Measurements from ENCODE around the gene FOXA1. TPM values are rescaled to one million over a fixed set of nuclear protein-coding genes. Genes with fewer than 3 reads are reported as not detected.

Gene FOXA1
- total RNA-seq, 4 donors from 2014 or later = not detected

GRCh38 chr14:37602605-37603453 is 7.8 kb upstream of the FOXA1 start:
- no peak for TF ChIP-seq CTCF (IDR thresholded peaks at IDR 0.05; ENCODE audit: low read depth)

GRCh38 chr14:37601865-37602264 is 6.8 kb upstream of the FOXA1 start:
- TF ChIP-seq CTCF (IDR thresholded peaks at IDR 0.05; ENCODE audit: low read depth) = no peak

- TF ChIP-seq CTCF (IDR thresholded peaks at IDR 0.05; ENCODE audit: low read depth) = no peak
Measured at GRCh38 chr14:37600880-37601741, 6.1 kb upstream of the FOXA1 start.

GRCh38 chr14:37599507-37600368 is 4.7 kb upstream of the FOXA1 start:
- no peak for TF ChIP-seq CTCF (IDR thresholded peaks at IDR 0.05; ENCODE audit: low read depth)

GRCh38 chr14:37598747-37599506 is 3.9 kb upstream of the FOXA1 start:
- no peak for TF ChIP-seq CTCF (IDR thresholded peaks at IDR 0.05; ENCODE audit: low read depth)

GRCh38 chr14:37597914-37598746 is 3.1 kb upstream of the FOXA1 start:
- no peak for TF ChIP-seq CTCF (IDR thresholded peaks at IDR 0.05; ENCODE audit: low read depth)

All from subcutaneous adipose tissue (tissue), 4 donors.